CD14-positive monocyte (primary cell): ENCODE results near the gene TUBG1. TPM values are rescaled to one million over a fixed set of nuclear protein-coding genes. Genes with fewer than 3 reads are reported as not detected.

ENCODE experiments used
- DNase-seq, 3 donors: peaks; one replicate each; pipeline ENCODE4 v3.0.0-alpha.2; 2011 to 2022
- H2AFZ ChIP-seq: 2 replicates; pipeline ENCODE4 v1.6.0; 2012; ENCODE audit warnings: mild to moderate bottlenecking, low read depth, low read length, inconsistent platforms; ENCODE audit not compliant: insufficient read depth, poor library complexity, severe bottlenecking
- H3K27ac ChIP-seq, 2 donors: 1 replicate in 1 of 2; 2 replicates in 1 of 2; pipeline ENCODE4 v1.5.1; 2012 to 2013; ENCODE audit warnings: low read length in 2 of 2, control low read depth in 1 of 2, inconsistent platforms in 1 of 2, low read depth in 1 of 2, mild to moderate bottlenecking in 1 of 2
- H3K27me3 ChIP-seq, 2 donors: one replicate each; pipeline versions ENCODE4 v1.6.0 to v1.6.1; 2011 to 2013; ENCODE audit warnings: low read length in 2 of 2; ENCODE audit not compliant: control insufficient read depth in 2 of 2, insufficient read depth in 2 of 2
- H3K36me3 ChIP-seq, 2 donors: replicated peaks in 1 of 2; 1 replicate in 1 of 2; 2 replicates in 1 of 2; pipeline versions ENCODE4 v1.5.1 to v1.6.1; 2012 to 2013; ENCODE audit warnings: low read length in 2 of 2, control low read depth in 1 of 2, inconsistent platforms in 1 of 2, mild to moderate bottlenecking in 1 of 2; ENCODE audit not compliant: insufficient read depth in 2 of 2, control insufficient read depth in 1 of 2
- H3K4me1 ChIP-seq, 2 donors: 1 replicate in 1 of 2; 2 replicates in 1 of 2; pipeline versions ENCODE4 v1.5.1 to v1.6.1; 2012 to 2013; ENCODE audit warnings: low read length in 2 of 2, control low read depth in 1 of 2, inconsistent platforms in 1 of 2, mild to moderate bottlenecking in 1 of 2, moderate library complexity in 1 of 2; ENCODE audit not compliant: insufficient read depth in 2 of 2, control insufficient read depth in 1 of 2
- H3K4me2 ChIP-seq: replicated peaks from 2 replicates; pipeline ENCODE3; 2012; ENCODE audit warnings: low read length, moderate library complexity, mild to moderate bottlenecking; ENCODE audit not compliant: poor library complexity, severe bottlenecking; ENCODE audit errors: extremely low read depth
- H3K4me3 ChIP-seq, 3 experiments: fragments of 200-600 bp in 1 of 3; sonication (generic) in 1 of 3; replicated peaks in 1 of 3; 1 replicate in 2 of 3; 2 replicates in 1 of 3; pipeline ENCODE4 v1.5.1; 2011 to 2013; ENCODE audit warnings: low read length in 3 of 3, mild to moderate bottlenecking in 3 of 3, control low read depth in 2 of 3, low read depth in 2 of 3, inconsistent platforms in 1 of 3, moderate library complexity in 1 of 3
- H3K79me2 ChIP-seq: 2 replicates; pipeline ENCODE4 v1.6.0; 2012; ENCODE audit warnings: mild to moderate bottlenecking, control low read depth, inconsistent platforms, low read length, moderate library complexity; ENCODE audit not compliant: insufficient read depth
- H3K9ac ChIP-seq: 2 replicates; pipeline ENCODE4 v1.6.0; 2017; ENCODE audit warnings: low read length, mild to moderate bottlenecking; ENCODE audit not compliant: insufficient read depth, poor library complexity, severe bottlenecking
- H3K9me3 ChIP-seq, 2 donors: replicated peaks in 1 of 2; 1 replicate in 1 of 2; 2 replicates in 1 of 2; pipeline versions ENCODE4 v1.5.1 to v1.6.1; 2012 to 2013; ENCODE audit warnings: low read length in 2 of 2, control low read depth in 1 of 2; ENCODE audit not compliant: control insufficient read depth in 1 of 2, insufficient read depth in 1 of 2
- H4K20me1 ChIP-seq: 2 replicates; pipeline ENCODE4 v1.6.0; 2012; ENCODE audit warnings: mild to moderate bottlenecking, low read length, control low read depth, moderate library complexity; ENCODE audit not compliant: insufficient read depth
- H3K27ac Mint-ChIP-seq, 7 donors: one replicate each; pipeline ENCODE4 v1.8.0; 2020; ENCODE audit warnings: mild to moderate bottlenecking in 7 of 7, mixed read lengths in 7 of 7, moderate library complexity in 6 of 7, inconsistent platforms in 2 of 7
- H3K27me3 Mint-ChIP-seq, 3 donors: one replicate each; pipeline ENCODE4 v1.8.0; 2021 to 2022; ENCODE audit warnings: low read depth in 3 of 3, mild to moderate bottlenecking in 3 of 3, mixed read lengths in 3 of 3, moderate library complexity in 3 of 3, inconsistent platforms in 1 of 3
- H3K36me3 Mint-ChIP-seq, 2 donors: one replicate each; pipeline ENCODE4 v1.8.0; 2020; ENCODE audit warnings: mixed read lengths in 2 of 2, inconsistent platforms in 1 of 2, mild to moderate bottlenecking in 1 of 2
- H3K4me1 Mint-ChIP-seq: one replicate; pipeline ENCODE4 v1.8.0; 2020; ENCODE audit warnings: mild to moderate bottlenecking, mixed read lengths
- H3K4me3 Mint-ChIP-seq, 2 donors: one replicate each; pipeline ENCODE4 v1.8.0; 2020; ENCODE audit warnings: mild to moderate bottlenecking in 2 of 2, mixed read lengths in 2 of 2, moderate library complexity in 1 of 2
- H3K9me3 Mint-ChIP-seq, 7 donors: one replicate each; pipeline ENCODE4 v1.8.0; 2020 to 2022; ENCODE audit warnings: mixed read lengths in 7 of 7, mild to moderate bottlenecking in 6 of 7, moderate library complexity in 6 of 7, inconsistent platforms in 2 of 7
- WGBS: methylation state at CpG from one replicate; pipeline ENCODE4 v1.1.5; 2013; ENCODE audit warnings: missing lambda C conversion rate; ENCODE audit not compliant: insufficient coverage; 5-methylcytosine and 5-hydroxymethylcytosine counted together
- intact Hi-C, 2 donors: fragments of 100-400 bp; cut with micrococcal nuclease; formaldehyde crosslinking; loops; one replicate each; pipeline versions ENCODE4 v1.15.0 to v1.15.1; 2023
- polyA plus RNA-seq, 3 donors: library from polyadenylated mRNA; depleted of rRNA in 1 of 3; unstranded in 2 of 3; stranded (reverse) in 1 of 3; fragments of 300-500 nt in 2 of 3; fragments of >200 nt in 1 of 3; fragmentation: Illumina TruSeq in 2 of 3; gene quantifications; 1 replicate in 2 of 3; 2 replicates in 1 of 3; pipeline ENCODE4 v1.2.3, GENCODE V29; 2012 to 2021
- TF ChIP-seq, protein P1 (sequence below): fragments of 200-600 bp; IDR thresholded peaks from one replicate; pipeline ENCODE4 v1.8.0; 2022; ENCODE audit warnings: antibody characterized with exemption, mild to moderate bottlenecking

TUBG1 gene
- polyA plus RNA-seq, 3 donors, result 7.5 to 17.4 (median 10.2) TPM

GRCh38 chr17:42585353-42585752, 24.1 kb upstream of the TUBG1 start:
- Histone ChIP-seq H3K9me3 (no peaks in the 10 kb centered on the region), H3K36me3 (peaks cover 78 to 96% of the 10 kb centered on the region in 2 donors), H3K79me2 (no peaks in the 10 kb centered on the region), H3K27me3 (no peaks in the 10 kb centered on the region), H4K20me1 (peaks cover 4% of the 10 kb centered on the region), H3K27ac (peak overlapping the region; percentile 55 to 74), H3K4me3 (peak overlapping the region in 1 of 3 experiments; percentile 32), H2AFZ (no peak overlapping the region), H3K9ac (peak overlapping the region; percentile 4), H3K4me2 (peak overlapping the region; percentile 42), H3K4me1 (peaks cover 16 to 19% of the 10 kb centered on the region in 2 donors)
- peaks cover 0 to 2% (median 0%) of the 10 kb centered on the region in 7 donors for H3K9me3 Mint-ChIP-seq
- H3K27ac Mint-ChIP-seq, result peak overlapping the region; percentile 84 to 94 (median 93)
- intact Hi-C loops, result no loop called here
- peaks cover 25% of the 10 kb centered on the region for H3K4me1 Mint-ChIP-seq
- TF ChIP-seq, protein P1, sequence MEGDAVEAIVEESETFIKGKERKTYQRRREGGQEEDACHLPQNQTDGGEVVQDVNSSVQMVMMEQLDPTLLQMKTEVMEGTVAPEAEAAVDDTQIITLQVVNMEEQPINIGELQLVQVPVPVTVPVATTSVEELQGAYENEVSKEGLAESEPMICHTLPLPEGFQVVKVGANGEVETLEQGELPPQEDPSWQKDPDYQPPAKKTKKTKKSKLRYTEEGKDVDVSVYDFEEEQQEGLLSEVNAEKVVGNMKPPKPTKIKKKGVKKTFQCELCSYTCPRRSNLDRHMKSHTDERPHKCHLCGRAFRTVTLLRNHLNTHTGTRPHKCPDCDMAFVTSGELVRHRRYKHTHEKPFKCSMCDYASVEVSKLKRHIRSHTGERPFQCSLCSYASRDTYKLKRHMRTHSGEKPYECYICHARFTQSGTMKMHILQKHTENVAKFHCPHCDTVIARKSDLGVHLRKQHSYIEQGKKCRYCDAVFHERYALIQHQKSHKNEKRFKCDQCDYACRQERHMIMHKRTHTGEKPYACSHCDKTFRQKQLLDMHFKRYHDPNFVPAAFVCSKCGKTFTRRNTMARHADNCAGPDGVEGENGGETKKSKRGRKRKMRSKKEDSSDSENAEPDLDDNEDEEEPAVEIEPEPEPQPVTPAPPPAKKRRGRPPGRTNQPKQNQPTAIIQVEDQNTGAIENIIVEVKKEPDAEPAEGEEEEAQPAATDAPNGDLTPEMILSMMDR, result no peak
- no CpG with 5 or more reads among the region's 1 CpG for WGBS
- H3K27me3 Mint-ChIP-seq, result peaks cover 0 to 3% (median 0%) of the 10 kb centered on the region in 3 donors
- H3K4me3 Mint-ChIP-seq, result peak overlapping the region in 1 of 2 donors; percentile 61
- DNase-seq, result peak in 1 of 3 donors; percentile 28
- H3K36me3 Mint-ChIP-seq, result peaks cover 87 to 94% of the 10 kb centered on the region in 2 donors

DNA sequence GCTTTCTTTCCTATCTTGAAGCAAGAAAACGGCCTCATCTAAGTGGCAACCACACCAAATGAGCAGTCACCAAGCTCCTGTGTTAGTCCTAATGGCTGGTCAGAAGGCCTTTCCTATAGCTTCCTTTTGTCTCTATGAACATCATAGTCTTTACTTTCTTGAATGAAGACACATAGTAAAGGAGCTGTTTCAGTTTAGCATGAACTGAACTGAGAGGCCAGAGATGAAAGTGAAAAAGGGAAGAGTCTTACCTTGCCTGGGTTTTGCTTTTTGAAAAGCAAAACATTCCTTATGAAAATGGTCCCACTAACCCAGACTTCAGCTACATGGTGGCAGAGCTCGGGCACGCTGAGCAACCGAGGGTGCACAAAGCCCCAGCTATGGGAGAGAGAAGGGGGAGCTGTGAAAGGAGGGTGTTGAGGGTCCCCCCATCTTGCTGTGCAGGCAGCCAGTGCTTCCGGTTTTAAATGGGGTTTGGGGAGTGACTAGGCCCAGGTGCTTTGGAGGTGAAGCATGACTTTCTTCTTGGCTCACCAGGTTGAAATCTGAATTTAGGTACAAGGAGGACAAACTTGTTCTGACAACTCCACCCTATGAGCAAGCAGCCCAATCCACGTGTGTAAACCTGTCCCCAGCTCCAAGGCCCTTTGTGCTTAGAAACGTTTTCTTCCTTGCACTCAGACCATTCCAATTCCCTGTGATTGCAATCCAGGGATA, 22.8 kb upstream of the TUBG1 start:
- Histone ChIP-seq H2AFZ (no peak overlapping the region), H3K4me2 (no peak overlapping the region), H3K27me3 (no peaks in the 10 kb centered on the region), H3K36me3 (peaks cover 82 to 96% of the 10 kb centered on the region in 2 donors), H4K20me1 (peaks cover 4% of the 10 kb centered on the region), H3K9me3 (no peaks in the 10 kb centered on the region), H3K4me3 (no peak overlapping the region), H3K79me2 (no peaks in the 10 kb centered on the region), H3K9ac (no peak overlapping the region), H3K4me1 (peaks cover 16 to 19% of the 10 kb centered on the region in 2 donors), H3K27ac (peak overlapping the region in 1 of 2 donors; percentile 74)
- 100% methylated on average over 2 of the region's 7 CpGs for WGBS
- H3K36me3 Mint-ChIP-seq, result peaks cover 86 to 94% of the 10 kb centered on the region in 2 donors
- TF ChIP-seq, protein P1, result no peak
- H3K27me3 Mint-ChIP-seq, result peaks cover 0 to 3% (median 0%) of the 10 kb centered on the region in 3 donors
- H3K9me3 Mint-ChIP-seq, result peaks cover 0 to 2% (median 0%) of the 10 kb centered on the region in 7 donors
- intact Hi-C loops, result no loop called here
- H3K27ac Mint-ChIP-seq, result peak overlapping the region in 4 of 7 donors; percentile 11 to 76 (median 60)
- H3K4me1 Mint-ChIP-seq, result peaks cover 25% of the 10 kb centered on the region
- H3K4me3 Mint-ChIP-seq, result no peak overlapping the region
- DNase-seq, result no peak
